Fibroblast of lung (primary cell): ENCODE results near the gene CHRNA1. TPM values are rescaled to one million over a fixed set of nuclear protein-coding genes. Genes with fewer than 3 reads are reported as not detected.

Source experiments
- DNase-seq, 2 donors: peaks; one replicate each; pipeline versions ENCODE4 v3.0.0 to v3.0.0-alpha.2; 2010; ENCODE audit warnings: low read depth in 2 of 2
- H2AFZ ChIP-seq: 2 replicates; pipeline ENCODE4 v1.5.1; 2012; ENCODE audit warnings: low read length, control low read depth, inconsistent platforms
- H3K27ac ChIP-seq: 2 replicates; pipeline ENCODE4 v1.5.1; 2011; ENCODE audit warnings: low read length, control low read depth; ENCODE audit not compliant: insufficient read depth
- H3K27me3 ChIP-seq: 2 replicates; pipeline ENCODE4 v1.5.1; 2011; ENCODE audit warnings: mild to moderate bottlenecking, low read length; ENCODE audit not compliant: control insufficient read depth, insufficient read depth
- H3K36me3 ChIP-seq: 2 replicates; pipeline ENCODE4 v1.5.1; 2011; ENCODE audit warnings: low read length; ENCODE audit not compliant: control insufficient read depth, insufficient read depth
- H3K4me1 ChIP-seq: 2 replicates; pipeline ENCODE4 v1.5.1; 2011; ENCODE audit warnings: low read length; ENCODE audit not compliant: control insufficient read depth, insufficient read depth; ENCODE audit errors: extremely low read depth
- H3K4me2 ChIP-seq: 2 replicates; pipeline ENCODE4 v1.5.1; 2011; ENCODE audit warnings: low read length, control low read depth; ENCODE audit not compliant: insufficient read depth; ENCODE audit errors: extremely low read depth
- H3K4me3 ChIP-seq, 4 experiments: fragments of 200-600 bp in 1 of 4; sonication (generic) in 1 of 4; replicated peaks in 1 of 4; 2 replicates each; pipeline ENCODE4 v1.5.1; 2011 to 2016; ENCODE audit warnings: low read length in 4 of 4, low read depth in 3 of 4, mild to moderate bottlenecking in 3 of 4, control low read depth in 2 of 4, inconsistent platforms in 1 of 4, mixed read lengths in 1 of 4; ENCODE audit not compliant: insufficient read depth in 1 of 4; ENCODE audit errors: control extremely low read depth in 1 of 4
- H3K79me2 ChIP-seq: 2 replicates; pipeline ENCODE4 v1.5.1; 2012; ENCODE audit warnings: mild to moderate bottlenecking, low read length, inconsistent platforms; ENCODE audit not compliant: control insufficient read depth, insufficient read depth
- H3K9ac ChIP-seq: 2 replicates; pipeline ENCODE4 v1.5.1; 2011; ENCODE audit warnings: mild to moderate bottlenecking, low read length, control low read depth; ENCODE audit not compliant: insufficient read depth
- H3K9me3 ChIP-seq: 2 replicates; pipeline ENCODE4 v1.5.1; 2012; ENCODE audit warnings: low read depth, low read length; ENCODE audit not compliant: control insufficient read depth, insufficient read depth
- H4K20me1 ChIP-seq: 2 replicates; pipeline ENCODE4 v1.5.1; 2011; ENCODE audit warnings: low read length; ENCODE audit not compliant: control insufficient read depth, insufficient read depth; ENCODE audit errors: extremely low read depth
- CTCF ChIP-seq, 2 donors: IDR thresholded peaks in 1 of 2; conservative IDR thresholded peaks in 1 of 2; 1 replicate in 1 of 2; 2 replicates in 1 of 2; pipeline ENCODE4 v1.5.1; 2011 to 2012; ENCODE audit warnings: low read length in 2 of 2, control low read depth in 1 of 2, inconsistent platforms in 1 of 2, low read depth in 1 of 2, mild to moderate bottlenecking in 1 of 2
- EZH2 ChIP-seq: IDR thresholded peaks from 2 replicates; pipeline ENCODE4 v1.5.1; 2012; ENCODE audit warnings: low read length, control low read depth, mild to moderate bottlenecking; ENCODE audit errors: missing control alignments
- polyA plus RNA-seq, 2 donors: library from polyadenylated mRNA; depleted of rRNA in 1 of 2; stranded (reverse) in 1 of 2; unstranded in 1 of 2; fragments of >200 nt; gene quantifications; 2 replicates each; pipeline ENCODE4 v1.2.1, GENCODE V29; 2011 to 2012; ENCODE audit warnings: missing spikeins in 1 of 2
- total RNA-seq: library from RNA; depleted of rRNA; stranded (reverse); fragments of >200 nt; gene quantifications from 2 replicates; pipeline ENCODE4 v1.2.1, GENCODE V29; 2014

The CHRNA1 gene
- total and polyA plus RNA-seq, 2 donors (not counting 1 experiment from before 2014, with no cell fraction given): 0.33 to 1.1 TPM

- Histone ChIP-seq H3K4me1 (peaks cover 38% of the 10 kb centered on the region), H4K20me1 (no peaks in the 10 kb centered on the region), H3K27me3 (no peaks in the 10 kb centered on the region), H3K36me3 (no peaks in the 10 kb centered on the region), H3K79me2 (no peaks in the 10 kb centered on the region), H3K27ac (peak overlapping the region; percentile 87), H2AFZ (peak overlapping the region; percentile 38), H3K4me3 (peak overlapping the region in 1 of 4 experiments; percentile 1), H3K9me3 (no peaks in the 10 kb centered on the region), H3K4me2 (peak overlapping the region; percentile 51), H3K9ac (peak overlapping the region; percentile 23)
- DNase-seq: no peak
- TF ChIP-seq CTCF (conservative IDR thresholded peaks at IDR 0.05 in 1 of 2, IDR thresholded peaks at IDR 0.05 in 1 of 2; ENCODE audit: low read depth in 1 of 2, low read length in 2 of 2) (no peak), EZH2 (no peak)
These were observed 8.2 kb upstream of the CHRNA1 start for GRCh38 chr2:174772472-174772801.

DNA sequence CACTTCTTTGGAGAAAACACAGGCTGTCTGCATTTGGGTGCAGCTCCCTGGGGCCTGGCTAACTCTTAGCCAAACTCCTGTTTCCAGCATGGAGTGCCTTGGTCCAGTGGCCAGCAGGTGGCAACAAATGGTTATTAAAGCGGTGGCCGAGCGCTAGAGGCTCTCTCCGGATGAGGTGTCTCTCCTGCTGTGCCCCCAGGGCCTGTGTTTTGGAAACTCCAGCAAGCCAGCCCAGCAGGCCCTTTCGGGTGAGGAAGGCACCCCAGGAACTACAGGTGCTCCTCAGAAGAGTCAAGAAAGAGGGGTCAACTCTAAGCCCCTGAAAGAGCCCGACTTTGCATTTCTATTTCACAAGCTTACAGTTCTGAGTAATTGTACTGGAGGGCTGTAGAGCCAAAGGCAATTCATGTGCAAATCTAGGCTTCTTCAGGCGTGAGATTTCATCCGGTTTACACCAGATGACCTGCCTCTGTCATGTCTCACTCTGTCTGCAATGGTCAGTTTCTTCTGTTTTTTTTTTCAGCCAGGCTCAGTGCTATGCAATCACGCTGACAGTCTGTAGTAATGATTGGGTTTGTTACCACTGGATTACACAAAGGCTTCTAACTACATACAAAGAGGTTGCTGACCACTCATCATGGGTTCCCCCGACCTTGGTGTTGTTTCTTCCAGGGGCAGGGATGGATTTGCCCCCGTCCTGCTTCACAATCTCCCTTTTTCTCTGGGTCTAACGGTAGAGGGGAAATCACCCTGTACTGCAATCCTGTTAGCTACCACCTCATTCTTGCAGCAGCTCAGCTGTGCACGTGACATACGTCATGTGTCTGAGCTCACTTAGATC lies 7.6 kb upstream of the CHRNA1 start:
- peak; percentile 77 to 91 for DNase-seq
- Histone ChIP-seq H3K9ac (no peak overlapping the region), H3K4me3 (no peak overlapping the region), H4K20me1 (no peaks in the 10 kb centered on the region), H3K4me2 (peak overlapping the region; percentile 51), H3K27ac (peak overlapping the region; percentile 87), H3K4me1 (peaks cover 32% of the 10 kb centered on the region), H3K36me3 (no peaks in the 10 kb centered on the region), H3K9me3 (no peaks in the 10 kb centered on the region), H3K79me2 (no peaks in the 10 kb centered on the region), H3K27me3 (no peaks in the 10 kb centered on the region), H2AFZ (peak overlapping the region; percentile 46)
- TF ChIP-seq EZH2 (no peak), CTCF (conservative IDR thresholded peaks at IDR 0.05 in 1 of 2, IDR thresholded peaks at IDR 0.05 in 1 of 2; ENCODE audit: low read depth in 1 of 2, low read length in 2 of 2) (peak; percentile 94 to 95)

- H4K20me1 ChIP-seq: no peaks in the 10 kb centered on the region
- DNase-seq: no peak
- no peaks in the 10 kb centered on the region for H3K36me3 ChIP-seq
- peaks cover 28% of the 10 kb centered on the region for H3K4me1 ChIP-seq
- H3K9me3 ChIP-seq: no peaks in the 10 kb centered on the region
- no peak for TF ChIP-seq CTCF (conservative IDR thresholded peaks at IDR 0.05 in 1 of 2, IDR thresholded peaks at IDR 0.05 in 1 of 2; ENCODE audit: low read depth in 1 of 2, low read length in 2 of 2)
- no peak for TF ChIP-seq EZH2
- H3K4me2 ChIP-seq: no peak overlapping the region
- no peak overlapping the region for H3K9ac ChIP-seq
- H3K4me3 ChIP-seq: no peak overlapping the region
- H3K27me3 ChIP-seq: no peaks in the 10 kb centered on the region
- no peak overlapping the region for H3K27ac ChIP-seq
- no peak overlapping the region for H2AFZ ChIP-seq
- no peaks in the 10 kb centered on the region for H3K79me2 ChIP-seq
These were observed 6.9 kb upstream of the CHRNA1 start for GRCh38 chr2:174771136-174771535.
